BJ (cell line): ENCODE data around the gene SHANK1. TPM values are rescaled to one million over a fixed set of nuclear protein-coding genes. Genes with fewer than 3 reads are reported as not detected.
"Not testable (repeated sequence)": the region's sequence is repeated elsewhere in the genome, so short reads cannot be mapped to it uniquely, and the experiment has no call there.

Experiments used
- CTCF ChIA-PET: fragments of 350-600 bp; formaldehyde crosslinking; extraction: SDS; loops from one replicate; lab custom pipeline; 2021; ENCODE audit warnings: antibody characterized with exemption, inconsistent platforms; lab: Yijun Ruan, JAX
- POLR2A ChIA-PET: fragments of 300-600 bp; sonication (Branson Sonifier 250); formaldehyde crosslinking; extraction: SDS; loops from one replicate; lab custom pipeline; 2021; ENCODE audit warnings: antibody characterized with exemption; lab: Charles Lee
- DNase-seq: peaks from one replicate; pipeline ENCODE4 v3.0.0-alpha.2; 2011; ENCODE audit warnings: low read depth
- H3K27me3 ChIP-seq: 2 replicates; pipeline ENCODE4 v1.6.0; 2011; ENCODE audit warnings: low read length; ENCODE audit not compliant: control insufficient read depth, insufficient read depth
- H3K36me3 ChIP-seq: 2 replicates; pipeline ENCODE4 v1.5.1; 2011; ENCODE audit warnings: low read length; ENCODE audit not compliant: control insufficient read depth, insufficient read depth
- H3K4me3 ChIP-seq: 2 replicates; pipeline ENCODE4 v1.5.1; 2011; ENCODE audit warnings: low read depth, mild to moderate bottlenecking, control low read depth, low read length
- polyA minus RNA-seq: library from RNA; depleted of rRNA, polyadenylated mRNA; stranded (reverse); fragments of >200 nt; gene quantifications from 2 replicates; pipeline ENCODE4 v1.2.3, GENCODE V29; 2011; rRNA and poly(A)+ RNA removed
- polyA plus RNA-seq: library from polyadenylated mRNA; depleted of rRNA; stranded (reverse); fragments of >200 nt; gene quantifications from 2 replicates; pipeline ENCODE4 v1.2.3, GENCODE V29; 2011; rRNA removed
- TF ChIP-seq, protein P1 (sequence below): IDR thresholded peaks from 2 replicates; pipeline ENCODE4 v1.5.1; 2011; ENCODE audit warnings: low read depth, mild to moderate bottlenecking, control low read depth, inconsistent platforms, low read length, moderate library complexity; ENCODE audit not compliant: insufficient read depth

SHANK1 gene
- polyA plus RNA-seq (1.6 and 1.8 TPM in 2 replicates), polyA minus RNA-seq (3.4 and 4.1 TPM in 2 replicates)

DNA sequence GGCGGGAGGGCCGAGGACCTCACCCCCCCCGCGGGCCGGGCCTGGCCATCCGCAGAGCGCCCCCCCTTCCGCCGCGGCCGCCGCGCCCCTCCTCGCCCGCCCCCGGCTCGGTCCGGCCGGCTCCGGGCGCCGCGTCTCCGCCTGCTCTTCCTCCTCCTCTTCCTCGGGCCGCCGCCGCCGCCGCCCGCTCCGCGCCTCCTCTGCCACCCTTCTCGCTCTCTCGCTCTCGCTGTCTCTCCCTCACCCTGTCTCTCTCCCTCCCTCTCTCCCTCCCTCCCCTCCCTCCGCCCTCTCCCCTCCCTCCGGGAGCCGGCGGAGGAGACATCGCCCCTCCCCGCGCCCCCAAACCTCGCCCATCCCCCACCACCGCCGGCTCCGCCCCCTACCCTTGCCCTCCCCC is at the start of gene SHANK1:
Gene SHANK1 (minus strand): TSS at position 237 of the 400 bp plus-strand sequence. CDS start 2,883 bp downstream, outside the sequence.
- no peak for DNase-seq
- TF ChIP-seq, protein P1, sequence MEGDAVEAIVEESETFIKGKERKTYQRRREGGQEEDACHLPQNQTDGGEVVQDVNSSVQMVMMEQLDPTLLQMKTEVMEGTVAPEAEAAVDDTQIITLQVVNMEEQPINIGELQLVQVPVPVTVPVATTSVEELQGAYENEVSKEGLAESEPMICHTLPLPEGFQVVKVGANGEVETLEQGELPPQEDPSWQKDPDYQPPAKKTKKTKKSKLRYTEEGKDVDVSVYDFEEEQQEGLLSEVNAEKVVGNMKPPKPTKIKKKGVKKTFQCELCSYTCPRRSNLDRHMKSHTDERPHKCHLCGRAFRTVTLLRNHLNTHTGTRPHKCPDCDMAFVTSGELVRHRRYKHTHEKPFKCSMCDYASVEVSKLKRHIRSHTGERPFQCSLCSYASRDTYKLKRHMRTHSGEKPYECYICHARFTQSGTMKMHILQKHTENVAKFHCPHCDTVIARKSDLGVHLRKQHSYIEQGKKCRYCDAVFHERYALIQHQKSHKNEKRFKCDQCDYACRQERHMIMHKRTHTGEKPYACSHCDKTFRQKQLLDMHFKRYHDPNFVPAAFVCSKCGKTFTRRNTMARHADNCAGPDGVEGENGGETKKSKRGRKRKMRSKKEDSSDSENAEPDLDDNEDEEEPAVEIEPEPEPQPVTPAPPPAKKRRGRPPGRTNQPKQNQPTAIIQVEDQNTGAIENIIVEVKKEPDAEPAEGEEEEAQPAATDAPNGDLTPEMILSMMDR: no peak
- POLR2A ChIA-PET: no interaction called here
- peak within 1 kb of the TSS; percentile 56 for H3K4me3 ChIP-seq
- CTCF ChIA-PET: no interaction called here
- no peaks in the 10 kb centered on the region for H3K27me3 ChIP-seq
- H3K36me3 ChIP-seq: no peaks in the 10 kb centered on the region; the same call in 1 of the 2 replicates

DNA sequence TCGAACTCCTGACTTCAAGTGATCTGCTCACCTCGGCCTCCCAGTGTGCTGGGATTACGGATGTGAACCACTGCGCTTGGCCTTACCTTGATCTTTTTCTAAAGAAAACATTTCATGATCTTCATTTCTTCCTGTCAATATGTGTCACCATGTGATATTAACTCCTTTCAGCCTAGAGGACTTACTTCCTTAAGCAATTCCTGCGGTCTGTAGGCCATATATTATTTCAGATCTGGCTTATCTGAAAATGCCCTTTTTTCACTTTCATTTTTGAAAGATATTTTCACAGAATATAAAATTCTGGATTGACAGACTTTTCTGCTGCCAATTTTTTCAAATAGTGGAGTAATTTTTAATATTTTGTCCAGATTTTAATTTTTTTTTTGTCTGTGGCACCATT is 48.7 kb upstream of the SHANK1 start:
- DNase-seq: no peak
- Histone ChIP-seq H3K27me3 (0 out of 2 replicates have a peak, but pooled peaks cover 1% of the 10 kb centered on the region), H3K36me3 (no peaks in the 10 kb centered on the region), H3K4me3 (no peak overlapping the region)
- ChIA-PET POLR2A (no interaction called here), CTCF (no interaction called here)
- TF ChIP-seq, protein P1: no peak

DNA sequence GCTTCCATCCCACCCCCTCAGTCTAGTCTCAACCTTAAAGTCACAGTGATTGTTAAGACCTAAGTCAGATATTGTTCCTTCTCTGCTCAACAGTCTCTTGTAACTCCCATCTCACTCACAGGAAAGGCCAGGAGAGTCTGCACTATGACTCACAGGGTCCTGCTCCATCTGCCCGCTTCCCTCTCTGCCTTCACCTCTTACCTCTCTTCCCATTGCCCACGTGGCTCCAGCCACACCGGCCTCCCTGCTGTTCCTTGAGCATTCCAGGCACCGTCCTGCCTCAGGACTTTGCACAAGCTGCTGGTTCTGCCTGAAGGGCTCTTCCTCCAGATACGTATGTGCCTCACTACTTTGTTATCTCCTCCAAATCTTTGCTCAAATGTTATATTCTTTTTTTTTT is 47.7 kb upstream of the SHANK1 start:
- H3K4me3 ChIP-seq, DNase-seq, H3K36me3 ChIP-seq, H3K27me3 ChIP-seq, POLR2A ChIA-PET: not testable (repeated sequence)
- CTCF ChIA-PET: interaction anchor here (1.2 kb wide), 1 partner anchor 10 kb away, joined by 3 read pairs; no protein-coding TSS in a partner anchor

DNA sequence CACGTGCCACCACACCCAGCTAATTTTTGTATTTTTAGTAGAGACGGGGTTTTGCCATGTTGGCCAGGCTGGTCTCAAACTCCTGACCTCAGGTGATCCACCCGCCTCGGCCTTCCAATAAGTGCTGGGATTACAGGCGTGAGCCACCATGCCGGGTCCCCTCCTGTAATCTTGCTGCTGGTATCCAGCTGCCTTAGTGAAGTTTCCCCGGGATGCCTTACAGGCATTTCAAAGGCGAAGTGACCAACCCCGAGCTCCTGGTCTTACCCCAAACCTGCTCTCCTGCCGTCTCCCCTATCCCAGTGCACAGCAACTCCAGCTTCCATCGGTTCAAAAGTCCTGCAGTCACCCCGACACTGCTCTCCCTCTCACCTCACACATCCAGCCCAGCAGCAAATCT is 47.1 kb upstream of the SHANK1 start:
- POLR2A ChIA-PET, H3K36me3 ChIP-seq, DNase-seq, H3K4me3 ChIP-seq, H3K27me3 ChIP-seq: not testable (repeated sequence)
- CTCF ChIA-PET: interaction anchor here (1.2 kb wide), 1 partner anchor 10 kb away, joined by 3 read pairs; no protein-coding TSS in a partner anchor

DNA sequence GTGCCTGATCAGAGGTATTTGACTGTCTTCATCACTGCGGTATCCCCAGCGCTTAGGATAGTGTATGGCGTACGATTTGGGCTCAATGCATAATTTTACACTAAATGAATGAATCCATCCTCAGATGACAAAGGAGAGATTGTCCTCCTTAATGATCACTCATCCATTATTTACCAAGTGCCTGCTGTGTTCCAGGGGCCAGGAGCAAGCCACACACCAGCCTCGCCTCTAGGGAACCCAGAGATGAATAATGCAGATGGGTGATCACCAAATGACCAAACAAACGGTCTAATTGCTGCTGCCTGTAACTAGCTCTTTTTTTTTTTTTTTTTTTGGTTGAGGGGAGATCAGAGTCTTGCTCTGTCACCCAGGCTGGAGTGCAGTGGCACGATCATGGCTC is 44.8 kb upstream of the SHANK1 start:
- Histone ChIP-seq H3K4me3 (no peak overlapping the region), H3K27me3 (0 out of 2 replicates have a peak, but pooled peaks cover 1% of the 10 kb centered on the region), H3K36me3 (no peaks in the 10 kb centered on the region)
- ChIA-PET POLR2A (no interaction called here), CTCF (interaction anchor here (0.7 to 1.5 kb wide), 2 partner anchors 10 to 95 kb away, joined by 3 read pairs; no protein-coding TSS in a partner anchor)
- TF ChIP-seq, protein P1: no peak
- DNase-seq: no peak

DNA sequence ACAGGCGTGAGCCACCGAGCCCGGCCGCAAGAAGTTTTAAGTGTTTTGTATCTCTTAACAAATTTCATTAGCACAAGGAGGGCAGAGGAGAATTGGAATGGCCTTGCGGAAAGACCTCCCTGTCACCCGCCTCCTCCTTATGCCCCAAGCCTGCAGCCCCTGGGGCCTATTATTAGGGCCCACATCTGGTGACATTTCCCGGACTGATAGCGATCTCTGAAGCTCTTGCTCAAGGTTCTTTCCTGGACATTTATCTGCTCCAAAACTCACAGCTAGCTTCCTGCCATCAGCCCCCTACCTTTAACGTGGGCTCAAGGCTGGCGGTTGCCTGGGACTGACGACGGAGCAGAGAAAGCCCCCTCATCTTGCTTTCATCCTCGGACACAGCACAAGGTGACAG is 43.9 kb upstream of the SHANK1 start:
- H3K36me3 ChIP-seq, DNase-seq, POLR2A ChIA-PET, H3K4me3 ChIP-seq, H3K27me3 ChIP-seq: not testable (repeated sequence)
- CTCF ChIA-PET: interaction anchor here (0.7 to 1.5 kb wide), 3 partner anchors 9 to 94 kb away, joined by 3 read pairs; no protein-coding TSS in a partner anchor

DNA sequence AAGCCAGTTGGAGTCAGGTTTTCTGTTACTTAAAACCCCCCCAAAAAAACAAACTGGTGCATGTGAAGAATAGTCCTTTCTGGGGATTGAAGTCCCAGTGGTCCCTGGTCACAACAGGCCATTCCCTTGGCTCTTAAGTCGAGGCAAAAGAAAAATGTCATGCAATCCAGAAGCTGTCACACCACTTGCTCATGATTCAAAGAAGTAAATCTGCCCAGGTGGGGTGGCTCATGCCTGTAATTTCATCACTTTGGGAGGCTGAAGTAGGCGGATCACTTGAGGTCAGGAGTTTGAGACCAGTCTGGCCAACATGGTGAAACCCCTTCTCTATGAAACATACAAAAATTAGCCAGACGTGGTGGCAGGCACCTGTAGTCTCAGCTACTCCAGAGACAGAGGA is 41.9 kb upstream of the SHANK1 start:
- CTCF ChIA-PET: interaction anchor here (1.4 kb wide), 1 partner anchor 21 kb away, joined by 3 read pairs; no protein-coding TSS in a partner anchor
- H3K4me3 ChIP-seq, H3K36me3 ChIP-seq, POLR2A ChIA-PET, DNase-seq, H3K27me3 ChIP-seq: not testable (repeated sequence)
